ENCODE results near the gene KBTBD4. TPM values are rescaled to one million over a fixed set of nuclear protein-coding genes. Genes with fewer than 3 reads are reported as not detected.

KBTBD4 gene
- polyA plus RNA-seq, 1 donor from 2014 or later = 79.5 TPM

GRCh38 chr11:47617417-47617809, 38.6 kb upstream of the KBTBD4 start:
- no peak overlapping the region for H3K27ac ChIP-seq (ENCODE audit: low read length)
- no peak overlapping the region for H3K9ac ChIP-seq (ENCODE audit: low read length)
- no peaks in the 10 kb centered on the region for H3F3A ChIP-seq (ENCODE audit: insufficient read depth, low read length, poor library complexity, severe bottlenecking)
- H2AFZ ChIP-seq (ENCODE audit: low read depth, low read length) = no peak overlapping the region
- TF ChIP-seq MXI1 (conservative IDR thresholded peaks at IDR 0.05; ENCODE audit: poor library complexity, severe bottlenecking) (no peak), POLR2AphosphoS5 (IDR thresholded peaks at IDR 0.05) (no peak), EZH2 (IDR thresholded peaks at IDR 0.05; ENCODE audit: borderline replicate concordance, insufficient read depth, low read length, poor library complexity, severe bottlenecking) (no peak), EP300 (conservative IDR thresholded peaks at IDR 0.05; ENCODE audit: poor library complexity, severe bottlenecking) (no peak), TAF1 (IDR thresholded peaks at IDR 0.05; ENCODE audit: low read depth) (no peak), SMC3 (conservative IDR thresholded peaks at IDR 0.05; ENCODE audit: poor library complexity) (no peak), CTCF (IDR thresholded peaks at IDR 0.05; ENCODE audit: poor library complexity, severe bottlenecking) (no peak), REST (IDR thresholded peaks at IDR 0.05; ENCODE audit: borderline replicate concordance) (no peak)
- H3K9me2 ChIP-seq (ENCODE audit: insufficient read depth, low read length) = no peaks in the 10 kb centered on the region
- H3K36me3 ChIP-seq (ENCODE audit: insufficient read depth, low read length) = no peaks in the 10 kb centered on the region
- H3K4me3 ChIP-seq (ENCODE audit: low read length) = no peak overlapping the region
- no peaks in the 10 kb centered on the region for H4K20me1 ChIP-seq (ENCODE audit: insufficient read depth)
- no peaks in the 10 kb centered on the region for H3K9me3 ChIP-seq (ENCODE audit: low read length)
- H3K79me2 ChIP-seq (replicated peaks; ENCODE audit: insufficient read depth, low read length) = no peaks in the 10 kb centered on the region
- no peak overlapping the region for H3K4me2 ChIP-seq (ENCODE audit: low read length)
- H3K27me3 ChIP-seq (ENCODE audit: insufficient read depth, low read depth, low read length) = no peaks in the 10 kb centered on the region

- peak; percentile 74 for TF ChIP-seq CTCF (IDR thresholded peaks at IDR 0.05; ENCODE audit: poor library complexity, severe bottlenecking)
- TF ChIP-seq SMC3 (conservative IDR thresholded peaks at IDR 0.05; ENCODE audit: poor library complexity) = peak; percentile 79
- TF ChIP-seq EP300 (conservative IDR thresholded peaks at IDR 0.05; ENCODE audit: poor library complexity, severe bottlenecking) = no peak
- TF ChIP-seq TAF1 (IDR thresholded peaks at IDR 0.05; ENCODE audit: low read depth) = no peak
- peak; percentile 81 for TF ChIP-seq RAD21 (conservative IDR thresholded peaks at IDR 0.05)
- H3K27ac ChIP-seq (ENCODE audit: low read length) = no peak overlapping the region
- no peaks in the 10 kb centered on the region for H3K9me2 ChIP-seq (ENCODE audit: insufficient read depth, low read length)
- H3F3A ChIP-seq (ENCODE audit: insufficient read depth, low read length, poor library complexity, severe bottlenecking) = no peaks in the 10 kb centered on the region
- no peak overlapping the region for H3K4me2 ChIP-seq (ENCODE audit: low read length)
- H3K9ac ChIP-seq (ENCODE audit: low read length) = no peak overlapping the region
- H3K27me3 ChIP-seq (ENCODE audit: insufficient read depth, low read depth, low read length) = no peaks in the 10 kb centered on the region
- no peaks in the 10 kb centered on the region for H3K9me3 ChIP-seq (ENCODE audit: low read length)
- H4K20me1 ChIP-seq (ENCODE audit: insufficient read depth) = no peaks in the 10 kb centered on the region
- H3K36me3 ChIP-seq (ENCODE audit: insufficient read depth, low read length) = no peaks in the 10 kb centered on the region
- no peak overlapping the region for H2AFZ ChIP-seq (ENCODE audit: low read depth, low read length)
- no peaks in the 10 kb centered on the region for H3K79me2 ChIP-seq (replicated peaks; ENCODE audit: insufficient read depth, low read length)
- H3K4me3 ChIP-seq (ENCODE audit: low read length) = no peak overlapping the region
Measured at GRCh38 chr11:47616726-47617416, 38.1 kb upstream of the KBTBD4 start.
